GM12891 (cell line): ENCODE results near the gene NCAPG.

Source experiments
- PAX5 ChIP-seq: IDR thresholded peaks from 2 replicates; pipeline ENCODE4 v1.6.1; 2011; ENCODE audit warnings: low read length, moderate library complexity, mild to moderate bottlenecking; ENCODE audit not compliant: insufficient read depth, severe bottlenecking
- POLR2A ChIP-seq: IDR thresholded peaks from 2 replicates; pipeline ENCODE4 v1.6.1; 2011; ENCODE audit warnings: low read depth, low read length, control low read depth
- POLR2AphosphoS5 ChIP-seq: IDR thresholded peaks from 2 replicates; pipeline ENCODE4 v1.6.1; 2011; ENCODE audit warnings: low read depth, low read length, control low read depth
- POU2F2 ChIP-seq: IDR thresholded peaks from 2 replicates; pipeline ENCODE4 v1.6.1; 2011; ENCODE audit warnings: low read depth, mild to moderate bottlenecking, control low read depth, low read length, moderate library complexity
- SPI1 ChIP-seq: IDR thresholded peaks from 2 replicates; pipeline ENCODE4 v1.6.1; 2011; ENCODE audit warnings: low read depth, low read length, control low read depth
- TAF1 ChIP-seq: IDR thresholded peaks from 2 replicates; pipeline ENCODE4 v1.6.1; 2011; ENCODE audit warnings: low read depth, low read length, control low read depth

GRCh38 chr4:17780501-17781299 is 30.1 kb upstream of the NCAPG start:
- TF ChIP-seq POLR2A: no peak
- TF ChIP-seq POLR2AphosphoS5: no peak
- TF ChIP-seq TAF1: no peak
- TF ChIP-seq POU2F2: no peak
- no peak for TF ChIP-seq SPI1
- TF ChIP-seq PAX5: no peak
